HG02973 (cell line): ENCODE results near the gene POLD2.

Experiments used
- ATAC-seq: cut with Tn5 transposase; IDR thresholded peaks from one replicate; pipeline ENCODE4 v1.9.1; 2021; ENCODE audit warnings: moderate library complexity; ENCODE audit not compliant: unreplicated experiment

POLD2 gene

DNA sequence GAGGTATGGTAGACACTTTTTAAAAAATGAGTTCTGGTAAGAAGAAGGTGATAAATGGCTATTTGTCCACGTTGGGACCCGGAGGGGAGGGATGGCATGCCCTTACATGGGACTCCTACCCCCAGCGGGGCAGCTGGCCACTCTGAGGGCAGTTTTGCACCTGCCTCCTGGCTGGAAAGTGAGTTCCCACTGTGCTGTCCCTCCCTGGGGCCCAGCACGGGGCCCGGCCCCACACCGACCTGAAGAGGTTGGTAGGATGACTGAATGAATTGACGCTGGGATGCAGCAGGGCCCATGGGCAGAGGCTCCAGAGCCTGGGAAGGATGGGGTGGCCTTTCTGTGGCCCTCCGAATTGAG lies 19.8 kb downstream of the POLD2 start:
- no peak for ATAC-seq

DNA sequence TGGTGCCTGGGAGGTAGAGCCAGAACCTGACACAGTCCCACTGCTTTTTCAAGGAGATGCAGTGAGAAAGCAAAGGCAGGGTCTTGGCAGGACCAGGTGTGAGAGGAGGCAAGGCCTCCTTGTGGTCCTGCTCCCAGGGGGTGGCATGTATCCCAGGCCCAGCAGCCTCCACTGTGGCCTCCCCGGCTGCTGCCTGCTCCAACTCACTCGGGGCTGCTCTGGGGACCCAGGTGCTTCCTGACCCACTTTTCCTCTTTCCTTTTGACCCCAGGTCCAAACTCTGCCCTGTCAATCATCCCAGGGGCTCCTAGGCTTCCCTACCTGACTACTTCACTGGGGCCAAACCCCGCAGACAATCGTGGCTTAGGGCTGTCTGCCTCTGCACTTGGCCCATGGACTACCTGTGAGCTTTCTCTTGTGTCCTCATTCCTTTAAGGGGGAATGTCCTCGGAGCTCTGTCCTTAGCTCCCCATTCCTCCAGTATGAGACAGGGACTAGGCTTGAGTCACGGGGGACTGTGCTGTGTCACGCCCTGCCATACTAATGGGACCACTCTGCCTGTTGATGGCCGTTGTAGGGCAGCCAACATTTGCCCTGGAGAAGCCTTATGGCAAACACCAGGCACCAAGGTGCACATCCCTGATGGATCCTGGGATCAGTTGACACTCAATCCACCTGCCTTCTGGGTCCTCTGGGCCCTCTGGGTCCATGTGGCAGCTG lies 20.3 kb downstream of the POLD2 start:
- ATAC-seq, result no peak

DNA sequence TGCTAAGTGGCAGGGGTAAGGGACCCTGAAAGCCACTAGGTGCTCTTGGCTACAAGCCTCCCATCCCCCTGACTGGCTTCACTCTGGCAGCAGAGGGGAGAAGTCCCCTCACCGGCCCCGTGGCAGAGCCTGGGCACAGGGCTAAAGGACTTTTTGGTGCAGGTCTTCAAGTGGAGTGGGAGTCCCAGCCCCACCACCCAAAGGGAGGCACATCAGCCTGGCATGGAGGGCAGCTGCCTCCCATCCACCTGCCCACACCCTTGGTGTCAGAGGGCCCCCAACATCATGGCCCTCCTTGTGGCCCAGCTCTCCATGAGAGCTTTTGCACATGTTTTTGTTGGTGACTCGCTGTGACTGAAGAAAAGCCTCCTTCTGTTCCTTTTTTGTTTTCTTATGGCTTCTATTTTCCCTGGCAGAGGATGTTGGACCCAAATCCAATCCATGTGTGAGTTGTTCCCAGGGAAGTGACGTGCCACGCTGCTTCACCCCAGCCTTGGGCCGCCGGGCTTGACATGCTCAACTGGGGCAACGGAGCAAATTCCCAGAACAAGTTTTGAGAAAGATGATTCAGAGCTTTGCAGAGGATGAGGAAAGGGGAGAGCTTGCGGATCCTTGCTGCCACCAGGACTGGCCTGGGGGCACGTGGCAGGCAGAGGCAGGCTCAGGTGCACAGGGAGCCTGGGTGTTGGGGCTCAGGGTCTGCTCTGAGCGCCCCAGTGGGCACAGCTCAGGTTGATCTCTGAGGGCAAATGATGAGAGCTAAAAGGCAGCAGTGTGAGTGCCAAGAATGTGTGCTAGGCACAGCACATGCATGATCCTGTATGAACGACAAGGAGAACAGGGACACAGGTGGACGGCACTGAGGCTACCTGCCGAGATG lies 21.1 kb downstream of the POLD2 start:
- ATAC-seq, result no peak

DNA sequence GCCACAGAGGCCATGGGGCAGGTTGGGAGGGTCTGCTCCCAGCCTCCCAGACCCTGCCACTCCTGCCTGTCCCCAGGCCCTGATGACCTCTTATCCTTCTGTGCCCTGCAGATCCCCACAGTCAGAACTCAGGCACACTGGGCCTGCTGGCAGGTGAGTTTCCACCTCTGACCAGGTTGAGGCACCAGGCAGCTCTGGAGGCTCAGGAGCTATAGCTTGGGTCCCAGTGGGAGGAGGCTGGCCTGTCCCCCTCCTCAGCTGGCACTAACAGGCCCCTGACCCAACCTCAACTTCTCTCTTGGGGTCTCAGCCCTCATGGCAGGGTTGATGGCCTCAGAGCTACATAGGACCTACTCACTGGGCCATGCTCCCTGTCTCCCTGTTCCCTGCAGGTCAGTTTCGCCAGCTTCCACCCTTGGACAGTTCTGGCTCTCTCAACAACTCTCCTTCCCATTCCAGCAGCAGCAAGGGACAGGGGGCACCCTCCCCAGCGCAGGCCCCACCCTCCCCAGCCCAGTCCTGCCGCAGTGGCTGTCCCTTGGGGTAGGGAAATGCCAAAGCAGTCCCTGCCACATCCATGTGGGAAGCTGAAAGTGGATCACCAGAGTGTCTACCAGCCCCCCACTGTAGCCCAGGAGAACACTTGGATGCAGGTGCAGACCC lies 21.9 kb downstream of the POLD2 start:
- no peak for ATAC-seq

DNA sequence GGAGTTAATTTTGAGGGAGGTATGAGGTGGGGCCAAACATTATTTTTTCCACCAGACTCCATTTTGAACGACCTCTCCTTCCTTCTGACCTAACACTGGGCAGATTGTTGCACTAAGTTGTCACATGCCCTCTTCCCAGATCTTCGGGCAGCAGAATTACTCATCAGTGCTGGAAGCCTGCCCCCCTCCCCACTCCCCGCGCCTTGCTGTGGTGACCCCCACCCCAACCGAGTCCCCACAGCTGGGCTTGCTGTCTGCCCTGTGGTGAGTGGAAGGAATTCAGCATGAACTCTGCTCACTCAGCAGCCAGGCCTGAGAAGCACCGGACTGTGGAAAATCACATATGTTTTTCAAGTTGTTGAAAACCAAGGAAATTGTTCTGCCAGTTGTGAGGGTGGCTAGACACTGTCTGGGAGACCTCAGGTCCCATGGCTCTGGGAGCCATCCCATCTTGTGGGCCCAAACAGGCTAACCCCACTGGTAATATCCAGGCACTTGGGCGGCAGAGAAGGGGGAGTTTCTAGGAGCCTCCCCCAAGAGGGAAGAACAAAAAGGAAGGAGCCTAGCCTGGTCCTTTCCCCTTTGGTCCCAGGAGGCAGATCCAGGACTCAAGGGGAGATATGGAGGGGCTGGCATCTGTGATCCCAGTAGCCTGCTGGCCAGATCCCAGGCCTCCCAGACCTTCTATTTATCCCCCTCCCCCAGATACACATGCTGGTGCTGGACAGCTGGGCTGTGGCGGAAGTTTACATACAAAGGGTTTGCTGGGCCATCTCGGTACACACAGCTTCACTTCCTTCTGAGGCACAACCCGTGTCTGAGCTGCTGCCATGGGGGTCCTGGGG lies 22.7 kb downstream of the POLD2 start:
- ATAC-seq, result no peak

DNA sequence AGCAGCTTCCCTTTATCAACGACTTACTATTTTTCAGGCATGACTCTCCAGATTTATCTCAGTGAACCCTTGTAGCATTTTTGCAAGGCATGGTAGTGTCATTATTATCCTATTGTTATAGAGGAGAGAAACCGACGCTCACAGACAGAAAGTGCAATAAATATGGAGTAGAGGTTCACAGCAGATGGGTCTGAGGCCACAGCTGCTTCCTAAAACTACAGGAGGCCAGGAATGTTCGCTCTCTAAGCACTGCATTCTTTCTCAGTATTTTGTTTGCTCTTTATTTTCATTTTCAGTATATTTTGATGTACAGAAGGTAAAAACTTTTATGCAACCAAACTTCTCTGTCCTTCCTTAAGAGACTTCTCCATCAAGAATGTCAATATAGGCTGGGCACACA lies 23.7 kb downstream of the POLD2 start:
- no peak for ATAC-seq

DNA sequence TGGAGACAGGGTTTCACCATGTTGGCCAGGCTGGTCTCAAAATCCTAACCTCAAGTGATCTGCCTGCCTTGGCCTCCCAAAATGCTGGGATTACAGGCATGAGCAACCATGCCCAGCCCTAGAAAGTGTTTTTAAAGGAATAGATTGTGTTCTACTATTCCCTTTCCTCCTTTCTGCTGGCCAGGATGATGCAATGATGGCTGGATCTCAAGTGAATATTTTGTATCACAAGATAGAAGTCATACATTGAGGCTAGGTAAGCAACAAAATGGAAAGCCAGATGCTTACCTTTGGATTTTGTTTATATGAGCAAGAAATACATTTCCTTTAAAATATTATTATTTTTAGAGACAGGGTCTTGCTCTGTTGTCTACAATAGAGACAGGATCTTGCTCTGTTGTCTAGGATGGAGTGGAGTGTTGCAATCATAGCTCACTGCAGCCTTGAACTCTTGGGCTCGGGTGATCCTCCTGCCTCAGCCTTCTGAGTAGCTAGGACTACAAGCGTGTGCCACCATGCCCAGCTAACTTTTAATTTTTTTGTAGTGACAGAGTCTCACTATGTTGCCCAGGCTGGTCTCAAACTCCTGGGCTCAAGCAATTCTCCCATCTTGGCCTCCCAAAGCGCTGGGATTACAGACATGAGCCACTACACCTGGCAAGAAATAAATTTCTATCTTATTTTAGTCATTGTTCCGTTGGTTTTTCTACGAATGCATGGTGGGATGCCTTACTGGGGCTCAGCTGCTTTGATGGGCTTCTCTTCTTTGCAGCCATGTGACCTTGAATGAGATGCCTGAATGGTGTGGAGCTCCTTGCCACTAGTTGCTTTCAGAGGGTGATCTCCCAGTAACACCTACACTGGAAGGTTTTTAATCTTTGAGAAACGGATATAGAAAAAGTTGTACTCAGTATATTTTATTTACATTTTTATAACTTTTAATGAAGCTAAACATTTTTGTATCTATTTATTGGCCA lies 25.0 kb downstream of the POLD2 start:
- no peak for ATAC-seq

DNA sequence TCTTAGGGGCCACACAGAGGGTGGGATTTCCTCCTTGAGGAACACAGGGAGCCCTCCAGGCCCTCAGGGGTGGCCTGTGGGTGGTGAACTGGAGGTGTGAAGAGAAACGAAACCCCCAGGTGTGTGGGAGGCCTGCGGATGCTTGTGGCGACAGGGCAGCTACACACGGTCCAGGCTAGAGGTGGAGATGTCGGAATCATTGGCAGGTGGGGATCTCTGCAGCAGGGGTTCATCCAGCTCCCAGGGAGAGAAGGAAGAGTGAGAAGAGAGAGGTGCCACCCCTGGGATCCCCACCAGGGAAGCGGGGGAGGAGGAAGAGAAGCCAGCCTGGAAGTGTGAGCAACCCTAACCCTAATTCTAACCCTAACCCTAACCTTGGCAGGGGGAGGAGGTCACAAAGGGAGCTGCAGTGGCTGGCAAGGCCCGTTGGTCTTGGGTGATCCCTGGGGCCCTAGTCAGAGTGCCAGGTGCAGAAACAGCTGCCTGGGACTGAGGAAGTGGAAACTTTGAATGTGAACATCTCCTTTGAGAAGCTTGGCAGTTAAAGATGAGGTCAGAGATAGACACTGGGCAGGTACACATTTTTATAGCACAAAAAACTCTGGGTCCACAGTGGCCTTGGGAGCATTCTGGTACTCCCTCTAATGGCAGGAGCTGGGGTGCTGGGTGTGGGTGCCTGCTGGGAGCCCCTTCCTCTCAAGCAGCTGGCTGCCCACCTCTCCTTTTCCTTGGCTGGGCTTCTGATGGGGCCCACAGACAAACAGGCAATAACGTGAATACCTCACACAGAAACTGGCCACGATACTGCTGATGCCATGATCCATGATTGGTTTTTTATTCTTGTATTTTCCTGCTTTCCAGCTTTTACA lies 26.1 kb downstream of the POLD2 start:
- ATAC-seq, result no peak

DNA sequence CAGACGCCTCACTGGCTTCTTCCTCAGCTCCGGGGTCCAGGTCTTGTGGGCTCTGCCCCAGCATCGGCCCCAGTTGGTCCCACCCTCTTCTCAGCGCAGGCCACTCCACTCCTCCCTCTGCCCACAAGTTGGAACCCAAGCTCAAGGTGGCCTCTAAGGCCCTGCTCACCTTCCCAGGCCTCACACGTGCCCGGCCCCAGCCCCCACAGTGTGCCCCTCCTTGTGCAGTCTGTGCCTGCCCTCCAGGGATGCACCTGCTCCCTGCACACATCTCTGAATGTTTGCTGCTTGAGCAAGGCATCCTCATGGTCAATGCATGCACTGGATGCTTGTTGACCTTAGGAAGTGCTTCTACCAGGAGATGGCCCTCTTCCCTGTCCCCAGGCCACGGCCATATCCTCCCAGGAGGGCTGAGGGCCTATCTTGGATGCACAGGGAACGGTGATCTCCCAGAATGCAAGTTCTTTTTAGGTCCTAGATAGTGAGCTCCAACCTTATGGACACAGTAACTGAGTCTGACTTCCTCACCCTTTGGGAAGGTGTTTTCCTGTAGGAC lies 26.9 kb downstream of the POLD2 start:
- no peak for ATAC-seq

DNA sequence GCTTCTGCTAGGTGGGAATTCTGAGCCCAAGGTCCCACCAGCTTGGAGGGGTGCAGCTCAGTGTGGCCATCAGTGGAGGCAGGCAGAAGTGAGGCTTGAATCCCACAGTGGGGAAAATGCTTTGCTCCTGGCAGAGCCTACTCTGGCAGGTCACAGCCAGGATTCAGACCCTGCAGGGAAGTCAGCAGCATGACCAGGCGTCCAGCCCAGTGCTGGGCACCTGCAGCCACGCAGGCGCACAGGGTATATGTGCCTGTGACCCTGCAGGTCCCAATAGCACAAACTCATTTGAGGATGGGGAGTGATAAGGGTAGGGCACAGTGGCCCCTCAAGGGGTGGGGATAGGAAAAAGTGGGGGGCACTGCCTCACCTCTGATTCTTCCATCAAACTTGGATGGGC lies 27.6 kb downstream of the POLD2 start:
- ATAC-seq, result no peak

DNA sequence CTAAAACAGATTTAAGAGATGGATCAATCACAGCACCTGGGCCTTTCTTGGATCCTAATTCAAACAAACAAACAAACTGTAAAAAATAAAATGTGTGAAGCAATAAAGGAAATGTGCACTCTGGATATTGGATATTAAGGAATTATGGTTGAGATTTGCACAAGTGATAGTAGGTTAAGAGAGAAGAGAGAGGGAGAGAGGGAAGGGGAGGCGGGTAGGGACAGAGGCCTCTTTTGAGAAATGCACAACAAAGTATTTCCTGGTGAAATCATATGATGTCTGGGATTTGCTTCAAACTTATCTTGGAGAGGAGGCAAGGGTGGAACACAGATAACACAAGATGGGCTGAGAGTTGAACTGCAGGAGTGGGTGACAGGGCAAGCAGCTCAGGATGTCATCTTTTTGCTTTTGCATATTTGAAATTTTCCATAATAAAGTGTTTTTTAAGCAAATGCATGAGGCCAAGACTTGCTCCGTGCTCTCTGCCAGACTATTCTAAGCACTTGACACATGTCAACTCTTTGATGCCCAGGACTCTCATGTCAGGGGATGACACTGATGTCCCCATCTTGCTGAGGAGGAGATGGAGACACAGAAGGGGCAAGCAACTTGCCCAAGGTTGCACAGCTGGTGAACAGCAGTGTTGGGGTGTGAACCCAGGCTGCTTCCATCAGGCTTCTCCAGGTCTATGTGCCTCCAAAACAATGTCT lies 28.3 kb downstream of the POLD2 start:
- ATAC-seq, result no peak

DNA sequence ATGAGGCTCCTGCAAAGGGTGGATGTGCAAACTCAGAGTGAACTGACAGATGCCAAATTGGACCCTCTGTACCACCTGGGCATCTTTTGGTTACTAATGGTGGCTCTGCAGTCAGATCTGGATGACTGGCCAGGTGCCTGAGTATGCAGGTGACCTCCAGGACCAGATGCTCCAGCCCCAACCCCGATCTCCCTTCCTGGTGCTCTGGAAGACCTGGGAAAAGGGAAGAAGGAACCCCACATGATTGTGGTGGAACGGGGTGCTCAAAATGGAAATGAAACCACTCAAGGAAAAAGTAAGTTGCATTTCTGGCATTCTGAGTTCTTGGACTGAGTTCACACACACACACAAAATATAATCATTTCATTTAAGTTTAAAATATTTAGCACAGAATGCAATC lies 29.0 kb downstream of the POLD2 start:
- no peak for ATAC-seq

DNA sequence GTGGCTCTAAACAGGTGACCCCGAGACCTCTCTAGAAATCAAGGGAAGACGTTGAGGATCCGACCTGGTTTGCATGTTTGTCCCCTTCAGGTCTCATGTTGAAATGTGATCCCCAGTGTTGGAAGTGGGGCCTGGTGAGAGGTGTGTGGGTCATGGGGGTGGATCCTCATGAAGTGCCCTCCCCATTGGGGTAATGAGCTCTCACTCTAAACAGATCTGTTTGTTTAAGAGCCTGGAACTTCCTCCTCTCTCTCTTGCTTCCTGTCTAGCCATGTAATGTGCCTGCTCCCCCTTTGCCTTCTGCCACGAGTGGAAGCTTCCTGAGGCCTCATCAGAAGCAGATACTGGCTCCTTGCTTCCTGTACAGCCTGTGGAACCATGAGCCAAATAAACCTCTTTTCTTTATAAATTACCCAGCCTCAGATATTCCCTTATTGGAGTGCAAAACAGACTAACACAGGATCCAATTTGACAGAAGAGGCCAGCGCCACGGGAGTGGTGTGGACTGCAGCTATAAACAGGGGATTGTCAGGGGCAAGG lies 30.2 kb downstream of the POLD2 start:
- no peak for ATAC-seq

DNA sequence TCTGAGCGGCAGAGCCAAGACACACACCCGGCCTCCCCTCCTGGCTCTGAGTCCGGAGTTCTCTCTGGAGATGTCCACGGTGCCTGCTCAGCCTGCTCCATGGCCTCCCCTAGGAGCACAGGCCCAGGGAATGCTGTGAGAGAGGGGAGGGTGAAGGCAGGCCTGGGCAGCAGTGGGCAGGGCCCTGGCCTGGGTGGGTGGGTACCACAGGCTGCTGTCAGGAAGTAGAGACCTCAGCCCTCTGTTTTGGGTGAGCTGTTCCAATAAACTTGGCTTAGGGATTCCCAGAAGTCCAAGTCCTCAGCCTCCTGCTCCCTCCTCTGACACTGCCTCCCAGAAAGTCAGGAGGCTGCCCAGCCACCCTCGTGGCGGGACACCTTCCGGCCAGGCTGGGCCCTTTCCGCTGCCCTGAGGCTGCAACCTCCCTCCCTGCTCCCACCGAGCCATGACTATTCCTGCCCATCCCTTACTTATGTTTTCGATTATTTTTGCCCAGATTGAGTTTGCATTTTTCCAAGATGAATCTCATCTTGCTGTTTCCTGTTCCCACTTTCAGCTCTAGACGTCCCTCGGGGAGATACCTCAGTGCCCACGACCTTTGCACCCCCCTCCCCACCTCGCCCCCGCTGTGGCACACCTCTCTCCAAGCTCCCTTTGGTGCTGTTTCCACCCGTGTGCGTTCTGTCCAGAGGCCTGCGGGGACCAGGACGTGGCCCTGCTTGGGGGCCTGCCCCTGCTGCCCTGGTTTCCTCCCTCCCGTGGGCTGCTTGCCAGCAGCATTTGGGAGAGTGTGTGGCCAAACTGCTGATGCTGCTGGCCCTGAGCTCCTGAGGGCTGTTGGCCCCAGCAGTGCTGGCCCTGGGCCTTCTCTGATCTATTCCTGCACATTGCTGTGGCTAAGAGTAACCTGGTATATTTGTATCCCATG lies 35.2 kb downstream of the POLD2 start:
- no peak for ATAC-seq

DNA sequence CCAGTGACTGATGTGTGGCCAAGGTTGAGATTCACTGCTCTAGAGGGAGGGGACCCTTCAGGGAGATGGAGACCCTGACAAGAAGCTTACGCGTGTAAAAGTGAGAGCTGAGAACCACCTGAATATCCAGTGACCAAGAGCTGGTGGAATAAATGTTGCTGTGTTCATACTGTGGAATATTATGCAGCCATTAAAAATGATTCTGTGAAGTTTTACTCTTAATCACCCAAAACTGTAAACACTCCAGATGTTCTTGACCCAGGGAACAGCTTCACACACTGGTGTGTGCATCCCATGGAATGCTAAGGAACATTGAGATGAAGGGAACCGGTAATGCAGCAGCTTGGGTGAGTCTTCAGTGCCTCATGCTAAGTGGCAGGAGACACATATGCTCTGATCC lies 36.7 kb downstream of the POLD2 start:
- ATAC-seq, result no peak

DNA sequence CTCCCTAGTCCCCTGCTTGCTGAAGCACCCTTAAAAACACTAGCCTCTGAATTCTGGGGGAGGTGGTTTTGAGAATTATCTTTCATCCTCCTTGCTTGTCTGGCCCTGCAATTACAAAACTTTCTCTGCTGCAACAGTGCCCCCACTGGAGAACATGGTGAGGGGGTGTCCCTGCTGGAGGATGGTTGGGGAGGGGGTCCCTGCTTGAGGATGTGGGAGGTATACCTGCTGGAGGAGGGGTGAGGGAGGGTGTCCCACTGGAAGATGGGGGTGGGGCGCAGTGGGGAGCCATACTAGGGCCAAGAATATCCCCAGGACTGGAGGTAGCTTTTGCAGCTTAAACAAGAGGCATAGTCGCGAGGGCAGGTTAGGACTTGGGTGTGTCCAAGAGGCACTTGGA lies 37.8 kb downstream of the POLD2 start:
- no peak for ATAC-seq

DNA sequence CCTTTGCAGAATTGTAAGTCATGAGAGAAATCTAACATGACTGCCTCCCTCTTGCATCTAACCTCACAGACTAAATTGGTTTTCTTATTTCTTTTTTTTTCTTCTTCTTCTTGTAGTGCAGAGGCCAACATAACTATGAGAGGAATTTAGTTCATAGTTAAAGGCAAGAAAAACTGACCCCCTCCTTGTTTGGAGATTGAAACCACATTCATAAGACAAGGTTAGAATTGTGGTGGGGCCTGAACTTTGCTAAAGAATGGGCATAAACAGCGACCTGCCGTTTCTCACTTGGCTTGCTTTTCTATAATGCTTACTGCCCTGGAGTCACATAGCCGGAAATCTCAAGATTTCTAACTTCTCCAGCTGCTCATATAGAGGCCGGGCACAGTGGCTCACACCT lies 38.6 kb downstream of the POLD2 start:
- ATAC-seq, result no peak
